GM19351 (cell line): ENCODE results near the gene LYPLA2.

ENCODE experiments used
- ATAC-seq: cut with Tn5 transposase; IDR thresholded peaks from one replicate; pipeline ENCODE4 v1.9.1; 2021; ENCODE audit warnings: mild to moderate bottlenecking, moderate library complexity; ENCODE audit not compliant: unreplicated experiment

The LYPLA2 gene

DNA sequence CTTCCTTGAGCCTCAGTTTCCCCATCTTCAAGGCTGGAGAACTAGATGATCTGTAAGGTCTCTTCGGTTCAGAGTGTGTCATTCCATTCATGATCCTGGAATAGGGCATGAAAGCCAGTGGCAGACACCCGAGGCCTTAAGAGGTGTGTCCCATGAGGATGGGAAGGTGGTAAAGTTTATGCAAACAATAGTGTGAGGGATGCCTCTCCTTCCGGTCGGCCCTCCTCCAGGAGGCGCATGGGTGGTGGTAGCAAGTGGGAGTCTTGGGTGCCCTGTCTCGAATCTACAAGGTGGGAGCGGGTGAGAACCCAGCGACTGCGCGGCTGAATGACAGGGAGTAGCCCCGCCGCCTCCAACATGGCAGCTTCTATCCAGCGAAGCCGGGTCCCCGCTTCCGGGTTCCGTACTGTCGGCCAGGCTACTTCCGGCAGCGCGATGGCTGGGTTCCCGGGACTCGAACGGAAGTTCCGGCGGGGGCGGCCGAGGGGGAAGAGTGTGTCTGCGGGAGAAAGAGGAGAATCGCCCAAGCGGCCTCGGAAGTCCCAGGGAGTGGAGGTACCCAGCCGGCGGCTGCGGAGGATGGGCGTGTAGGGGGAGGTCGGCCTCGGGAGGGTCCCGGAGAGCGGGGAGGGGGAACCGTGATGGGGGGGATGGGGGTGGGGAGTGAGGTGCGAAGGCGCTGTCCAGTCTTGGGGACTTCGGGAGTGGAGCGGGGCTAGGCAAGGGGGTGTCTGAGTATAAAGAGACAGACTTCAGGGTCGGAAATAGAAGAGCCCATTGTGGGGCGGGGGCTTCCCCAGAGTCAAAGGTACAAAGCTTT, at the start of gene LYPLA2:
LYPLA2 (plus strand) TSS at position 450 of the 820 bp plus-strand sequence. CDS start 1,538 bp downstream, outside the sequence.
- peak; percentile 87 for ATAC-seq

GRCh38 chr1:23741609-23742008, 49.3 kb upstream of the LYPLA2 start:
- no peak for ATAC-seq

- peak; percentile 20 for ATAC-seq
These were observed 48.2 kb upstream of the LYPLA2 start for GRCh38 chr1:23742670-23743286.

GRCh38 chr1:23743287-23744152, 47.4 kb upstream of the LYPLA2 start, which contains the start of gene ELOA:
Gene ELOA (plus strand): TSS chr1:23743471. CDS start chr1:23743504, 33 bp downstream.
- ATAC-seq = peak; percentile 74

DNA sequence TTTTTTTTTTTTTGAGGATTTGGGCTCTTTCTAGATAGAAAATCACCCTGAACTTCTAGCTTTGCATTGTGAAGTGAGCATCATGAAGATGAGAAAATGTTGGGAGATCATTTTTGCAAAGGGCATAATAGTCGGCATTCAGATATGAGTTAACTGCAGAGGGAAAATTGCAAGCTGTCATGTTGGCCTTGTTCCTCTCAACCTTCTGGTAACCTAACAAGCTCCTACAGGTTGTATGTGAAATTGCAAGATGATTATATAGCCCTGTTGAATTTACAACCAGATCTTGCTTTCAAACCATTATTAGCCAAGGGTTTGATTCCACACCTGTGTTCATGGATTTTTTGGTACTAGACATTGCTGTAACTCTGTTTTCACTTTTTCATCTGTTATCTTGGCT, 45.4 kb upstream of the LYPLA2 start:
- ATAC-seq = no peak

DNA sequence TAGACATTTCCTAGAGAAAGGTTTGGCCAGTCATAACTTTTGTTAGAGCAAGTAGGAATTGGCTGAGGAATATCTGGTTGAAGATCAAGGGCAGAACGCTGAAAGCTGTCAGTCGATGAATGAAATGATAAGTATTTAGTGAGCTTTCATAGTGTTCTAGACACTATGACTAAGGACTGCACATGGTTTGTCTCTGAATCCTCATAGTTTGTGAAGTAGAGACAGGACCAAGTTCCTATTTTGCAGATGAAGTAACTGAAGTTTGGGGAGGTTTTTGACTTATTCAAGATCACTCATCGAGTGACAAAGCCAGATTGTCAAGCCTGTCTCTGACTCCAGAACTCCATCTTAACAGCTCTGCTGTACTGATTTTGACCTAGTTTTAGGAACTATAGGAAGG, 42.9 kb upstream of the LYPLA2 start:
- ATAC-seq = no peak

DNA sequence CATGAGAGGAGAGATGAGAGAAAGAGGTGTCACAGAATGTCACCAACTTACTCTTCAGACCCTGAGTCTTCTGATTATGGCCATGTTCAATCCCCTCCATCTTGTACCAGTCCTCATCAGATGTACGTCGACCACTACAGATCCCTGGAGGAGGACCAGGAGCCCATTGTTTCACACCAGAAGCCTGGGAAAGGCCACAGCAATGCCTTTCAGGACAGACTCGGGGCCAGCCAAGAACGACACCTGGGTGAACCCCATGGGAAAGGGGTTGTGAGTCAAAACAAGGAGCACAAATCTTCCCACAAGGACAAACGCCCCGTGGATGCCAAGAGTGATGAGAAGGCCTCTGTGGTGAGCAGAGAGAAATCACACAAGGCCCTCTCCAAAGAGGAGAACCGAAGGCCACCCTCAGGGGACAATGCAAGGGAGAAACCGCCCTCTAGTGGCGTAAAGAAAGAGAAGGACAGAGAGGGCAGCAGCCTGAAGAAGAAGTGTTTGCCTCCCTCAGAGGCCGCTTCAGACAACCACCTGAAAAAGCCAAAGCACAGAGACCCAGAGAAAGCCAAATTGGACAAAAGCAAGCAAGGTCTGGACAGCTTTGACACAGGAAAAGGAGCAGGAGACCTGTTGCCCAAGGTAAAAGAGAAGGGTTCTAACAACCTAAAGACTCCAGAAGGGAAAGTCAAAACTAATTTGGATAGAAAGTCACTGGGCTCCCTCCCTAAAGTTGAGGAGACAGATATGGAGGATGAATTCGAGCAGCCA, 39.7 kb upstream of the LYPLA2 start:
- ATAC-seq = no peak

GRCh38 chr1:23751815-23752200, 39.1 kb upstream of the LYPLA2 start:
- ATAC-seq = no peak

DNA sequence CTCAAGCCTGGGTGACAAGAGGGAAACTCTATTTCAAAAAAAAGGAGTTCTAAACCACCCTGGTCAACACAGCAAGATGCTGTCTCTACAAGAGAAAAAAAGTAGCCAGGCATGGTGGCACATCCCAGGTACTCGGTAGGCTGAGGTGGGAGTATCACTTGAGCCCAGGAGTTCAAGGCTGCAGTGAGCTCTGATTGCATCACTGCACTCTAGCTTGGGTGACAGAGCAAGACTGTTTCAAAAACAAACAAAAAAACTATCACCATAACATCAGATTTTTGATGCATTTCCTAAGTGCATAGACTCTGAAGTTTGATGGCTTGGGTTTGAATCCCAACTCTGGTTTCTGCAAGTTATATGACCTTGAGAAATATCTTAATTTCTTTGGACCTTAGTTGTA, 38.0 kb upstream of the LYPLA2 start:
- no peak for ATAC-seq

GRCh38 chr1:23756676-23757075, 34.3 kb upstream of the LYPLA2 start:
- ATAC-seq = no peak

DNA sequence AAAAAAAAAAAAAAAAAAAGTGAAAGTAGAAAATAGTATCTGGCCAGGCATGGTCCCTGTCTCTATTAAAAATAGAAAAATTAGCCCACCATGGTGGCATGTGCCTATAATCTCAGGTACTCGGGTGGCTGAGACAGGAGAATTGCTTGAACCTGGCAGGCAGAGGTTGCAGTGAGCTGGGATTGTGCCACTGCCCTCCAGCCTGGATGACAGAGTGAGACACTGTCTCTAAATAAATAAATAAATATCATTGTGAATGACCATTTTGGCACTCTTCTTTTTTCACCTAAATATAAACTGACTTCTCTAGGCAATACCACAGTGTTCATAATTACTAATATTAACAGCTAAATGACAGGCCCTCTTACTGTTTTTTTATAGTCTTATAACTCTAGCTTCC, 33.1 kb upstream of the LYPLA2 start:
- ATAC-seq = no peak

DNA sequence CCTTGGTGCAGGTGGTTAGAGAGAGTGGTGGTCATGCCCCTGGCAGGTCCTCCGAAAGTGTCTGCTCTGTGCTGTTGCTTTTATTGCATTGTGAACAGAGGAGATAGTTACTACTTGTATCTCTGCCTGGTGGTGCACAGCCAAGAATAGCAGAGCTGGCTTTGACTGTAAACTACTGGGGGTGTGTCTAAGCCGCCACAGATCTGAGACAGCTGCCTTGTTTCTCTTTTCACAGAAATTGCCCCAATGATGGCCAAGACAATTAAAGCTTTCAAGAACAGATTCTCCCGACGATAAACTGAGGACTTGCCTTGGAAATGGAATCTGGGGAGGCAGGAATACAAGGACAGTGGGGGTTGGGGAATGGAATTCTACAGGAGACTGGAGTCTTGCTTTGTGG, 31.7 kb upstream of the LYPLA2 start:
- ATAC-seq = no peak

- no peak for ATAC-seq
These were observed 27.8 kb upstream of the LYPLA2 start for GRCh38 chr1:23763041-23763577.

GRCh38 chr1:23768733-23769132, 22.2 kb upstream of the LYPLA2 start:
- no peak for ATAC-seq

- ATAC-seq = no peak
These were observed 18.7 kb upstream of the LYPLA2 start for GRCh38 chr1:23772049-23772853.

DNA sequence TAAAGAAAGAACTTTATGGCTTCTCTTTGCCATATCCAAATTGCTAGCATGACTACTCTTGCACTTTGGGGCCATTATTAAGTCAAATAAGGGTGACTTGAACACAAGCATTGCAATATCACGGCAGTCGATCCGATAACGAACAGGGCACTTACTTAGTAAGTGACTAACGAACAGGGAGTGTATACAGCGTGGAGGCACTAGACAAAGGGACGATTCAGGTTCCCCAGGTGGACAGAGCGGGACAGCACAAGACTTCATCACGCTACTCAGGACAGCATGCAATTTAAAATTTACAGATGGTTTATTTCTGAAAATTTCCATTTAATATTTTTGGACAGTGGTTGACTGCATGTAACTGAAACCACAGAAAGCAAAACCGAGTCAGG, 18.1 kb upstream of the LYPLA2 start:
- ATAC-seq = no peak

DNA sequence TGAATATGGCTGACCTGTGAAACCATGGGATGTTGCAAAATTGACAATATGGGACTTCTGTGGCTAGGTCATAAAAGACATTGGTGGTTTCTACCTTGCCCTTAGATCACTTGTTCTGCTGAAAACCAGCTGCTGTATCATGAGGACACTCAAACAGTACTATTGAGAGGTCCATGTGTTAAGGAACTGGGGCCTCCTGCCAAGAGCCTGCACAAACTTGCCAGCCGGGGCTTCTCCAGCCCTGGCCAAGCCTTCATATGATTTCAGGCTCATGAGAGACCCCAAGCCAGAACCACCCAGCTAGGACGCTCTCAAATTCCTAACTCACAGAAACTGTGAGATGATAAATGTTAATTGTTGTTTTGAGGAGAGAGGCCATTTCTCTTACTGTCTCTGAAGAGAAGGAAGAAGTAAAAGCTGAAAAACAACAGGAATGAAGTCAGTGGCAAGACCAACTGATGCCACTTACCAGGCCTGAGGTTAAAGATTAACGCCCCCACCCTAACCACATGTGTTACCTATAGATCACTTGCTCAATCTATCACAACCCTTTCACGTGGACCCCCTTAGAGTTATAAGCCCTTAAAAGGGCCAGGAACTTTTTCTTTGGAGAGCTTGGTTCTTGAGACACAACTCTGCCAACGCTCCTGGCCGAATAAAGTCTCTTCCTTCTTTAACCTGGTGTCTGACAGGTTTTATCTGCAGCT, 16.6 kb upstream of the LYPLA2 start:
- no peak for ATAC-seq

- no peak for ATAC-seq
These were observed 14.7 kb upstream of the LYPLA2 start for GRCh38 chr1:23776217-23776616.
